Middle frontal gyrus (tissue), 1 donor: Measurements from ENCODE around the gene ECT2L.

ENCODE experiments used
- DNase-seq: peaks from one replicate; pipeline ENCODE4 v3.0.0-alpha.2; 2015; ENCODE audit warnings: low spot score; ENCODE audit errors: extremely low spot score

Gene ECT2L

DNA sequence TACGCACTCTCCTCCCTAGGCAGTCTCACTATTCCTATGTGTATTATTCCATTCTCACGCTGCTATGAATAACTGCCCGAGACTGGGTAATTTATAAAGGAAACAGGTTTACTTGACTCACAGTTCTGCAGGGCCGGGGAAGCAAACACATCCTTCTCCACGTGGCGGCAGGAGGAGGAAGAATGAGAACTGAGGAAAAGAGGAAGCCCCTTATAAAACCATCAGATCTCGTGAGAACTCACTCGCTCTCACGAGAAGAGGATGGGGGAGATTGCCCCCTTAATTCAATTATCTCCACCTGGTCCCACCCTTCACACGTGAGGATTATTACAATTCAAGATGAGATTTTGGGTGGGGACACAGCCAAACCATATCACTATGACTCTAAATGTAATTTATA, 61.9 kb downstream of the ECT2L start:
- no peak for DNase-seq

GRCh38 chr6:138862456-138862855, 66.6 kb downstream of the ECT2L start:
- DNase-seq: no peak

DNA sequence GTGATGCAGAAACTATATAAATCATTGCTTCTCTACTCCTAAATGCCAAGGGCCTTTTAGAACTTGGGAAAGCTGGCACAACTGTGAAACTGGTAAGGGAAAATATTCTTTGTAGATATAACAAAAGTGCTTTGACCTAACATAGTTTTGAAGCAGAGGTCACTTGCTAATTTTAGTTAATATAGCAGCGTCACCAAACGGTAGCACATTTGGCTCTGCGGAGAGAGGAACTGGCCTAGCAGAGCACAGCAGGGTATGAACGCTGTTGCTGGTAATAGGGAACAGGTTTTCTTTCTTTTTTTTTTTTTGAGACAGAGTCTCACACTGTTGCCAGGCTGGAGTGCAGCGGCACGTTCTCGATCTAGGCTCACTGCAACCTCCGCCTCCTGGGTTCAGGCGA, 67.4 kb downstream of the ECT2L start:
- DNase-seq: no peak

- DNase-seq: no peak
These were observed 68.5 kb downstream of the ECT2L start for GRCh38 chr6:138864343-138864890.

DNA sequence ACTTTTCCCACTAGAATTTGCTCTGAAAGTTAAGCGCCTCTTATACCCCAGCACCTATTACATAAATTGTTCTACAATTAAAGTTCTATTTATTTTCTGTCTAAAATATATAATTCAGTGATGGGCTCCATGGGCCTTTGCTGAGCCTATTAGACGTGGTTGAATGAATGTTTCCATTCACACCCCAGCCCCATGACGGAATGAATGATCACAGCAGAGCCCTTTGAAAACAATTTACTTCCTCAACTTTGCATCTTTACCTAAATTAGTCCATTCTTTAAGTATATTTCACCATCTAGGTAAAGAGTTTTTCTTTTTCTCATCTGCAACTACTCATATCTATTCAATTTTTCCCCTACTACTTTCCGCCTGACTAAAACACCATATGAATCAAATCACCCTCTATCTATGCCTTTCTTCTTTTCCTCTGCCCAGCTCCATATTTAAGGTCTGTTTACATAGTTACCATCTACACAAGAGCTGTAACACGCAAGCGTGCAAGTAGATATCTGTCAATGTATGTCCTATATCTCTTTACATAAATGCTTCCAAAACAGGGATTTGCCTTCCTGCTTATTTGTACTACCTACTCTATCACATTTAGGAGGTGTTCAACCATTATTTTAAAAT, 69.7 kb downstream of the ECT2L start:
- DNase-seq: no peak

DNA sequence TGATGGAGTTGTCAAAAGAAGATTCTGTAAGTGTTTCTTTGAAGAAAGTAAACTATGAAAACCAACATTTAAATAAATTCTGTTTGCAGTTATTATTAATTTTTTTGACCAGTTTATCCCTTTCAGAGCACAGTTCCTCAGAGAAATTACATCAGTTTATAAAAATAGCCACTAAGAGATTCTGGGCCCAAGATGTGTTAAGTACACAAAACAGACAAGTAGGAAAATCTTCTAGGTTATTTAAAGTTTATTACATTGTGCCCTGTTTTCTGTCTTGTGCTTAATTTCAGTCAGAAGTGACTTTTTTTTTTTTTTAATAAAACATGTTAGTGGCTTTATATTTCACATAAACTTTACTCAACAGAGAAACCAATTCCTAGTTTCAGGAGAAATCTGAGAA, 72.3 kb downstream of the ECT2L start:
- DNase-seq: no peak

GRCh38 chr6:138869398-138869797, 73.5 kb downstream of the ECT2L start:
- no peak for DNase-seq

DNA sequence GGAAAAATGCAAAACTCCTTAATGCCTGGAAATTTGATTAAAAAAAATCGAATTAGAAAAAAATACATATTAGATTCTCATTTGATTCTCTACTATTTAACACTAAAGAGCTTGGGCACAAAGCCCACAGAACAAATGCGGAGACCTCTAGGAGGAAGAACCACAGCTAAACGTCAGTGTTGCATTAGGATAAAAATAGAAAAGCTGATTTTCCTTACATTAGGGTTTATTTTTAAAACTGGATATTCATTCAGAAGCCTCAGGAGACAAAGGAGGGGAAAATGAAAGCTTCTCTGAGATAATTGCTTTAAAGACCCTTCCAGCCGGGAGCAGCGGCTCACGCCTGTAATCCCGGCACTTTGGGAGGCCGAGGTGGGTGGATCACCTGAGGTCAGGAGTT, 77.3 kb downstream of the ECT2L start:
- no peak for DNase-seq

DNA sequence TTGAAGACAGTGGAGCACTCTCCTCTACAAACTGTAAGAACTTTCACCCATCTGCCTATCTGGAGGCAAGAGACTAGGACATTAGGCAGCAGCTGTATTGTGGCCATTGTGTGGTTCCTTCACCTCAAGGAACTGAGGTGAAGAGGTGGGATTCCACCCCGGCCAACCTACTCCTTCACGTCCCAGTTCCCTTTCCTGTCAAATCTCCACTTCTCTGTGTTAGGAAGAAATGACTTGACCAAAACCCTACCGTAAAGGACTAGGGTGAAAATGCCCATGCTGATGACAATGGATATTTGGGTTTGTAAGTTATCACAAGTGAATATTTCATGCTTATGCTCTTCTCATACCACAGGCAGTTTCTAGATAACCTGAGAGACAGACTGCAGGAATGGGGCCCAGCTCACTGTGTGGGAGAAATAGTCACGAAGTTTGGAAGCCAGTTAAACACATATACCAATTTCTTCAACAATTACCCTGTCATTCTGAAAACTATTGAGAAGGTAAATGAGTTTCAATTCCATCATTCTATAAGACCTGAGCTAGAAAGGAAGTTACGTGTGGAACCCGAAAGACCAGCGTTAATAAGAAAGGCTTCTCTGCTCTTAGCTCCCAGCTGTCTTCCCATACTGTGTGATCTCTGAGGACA, 86.6 kb downstream of the ECT2L start:
- no peak for DNase-seq

GRCh38 chr6:138885156-138885819, 89.4 kb downstream of the ECT2L start:
- no peak for DNase-seq

- no peak for DNase-seq
These were observed 95.5 kb downstream of the ECT2L start for GRCh38 chr6:138891255-138891986.

DNA sequence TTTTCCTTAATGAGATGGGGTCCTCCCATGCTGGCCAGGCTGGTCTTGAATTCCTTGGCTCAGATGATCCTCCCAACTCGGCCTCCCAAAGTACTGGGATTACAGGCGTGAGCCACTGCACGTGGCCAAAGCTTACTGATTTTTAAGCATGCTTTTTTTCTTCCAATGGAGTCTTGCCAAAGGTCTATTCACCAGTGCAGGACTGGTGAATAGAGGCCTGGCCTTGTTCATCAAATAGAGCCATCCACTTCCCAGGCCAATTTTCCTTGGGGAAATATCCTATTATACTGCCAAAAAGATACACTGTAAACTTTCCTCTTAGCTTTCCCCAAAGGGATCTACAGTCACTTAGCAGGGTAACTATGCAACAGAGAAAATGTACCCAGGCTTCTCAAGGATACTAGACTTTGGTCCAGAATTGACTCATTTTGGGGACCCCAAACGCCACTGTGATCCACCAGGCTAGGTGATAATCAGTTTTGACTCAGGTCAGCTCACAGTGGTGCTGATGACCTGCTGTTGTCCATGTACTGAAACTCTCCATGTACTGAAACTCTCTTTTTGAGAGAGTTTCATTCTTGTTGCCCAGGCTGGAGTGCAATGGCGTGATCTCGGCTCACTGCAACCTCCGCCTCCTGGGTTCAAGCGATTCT, 100.3 kb downstream of the ECT2L start:
- no peak for DNase-seq

- no peak for DNase-seq
These were observed 101.1 kb downstream of the ECT2L start for GRCh38 chr6:138897031-138897430.

GRCh38 chr6:138907167-138907566, 111.3 kb downstream of the ECT2L start:
- no peak for DNase-seq

- DNase-seq: no peak
These were observed 113.6 kb downstream of the ECT2L start for GRCh38 chr6:138909511-138909910.

DNA sequence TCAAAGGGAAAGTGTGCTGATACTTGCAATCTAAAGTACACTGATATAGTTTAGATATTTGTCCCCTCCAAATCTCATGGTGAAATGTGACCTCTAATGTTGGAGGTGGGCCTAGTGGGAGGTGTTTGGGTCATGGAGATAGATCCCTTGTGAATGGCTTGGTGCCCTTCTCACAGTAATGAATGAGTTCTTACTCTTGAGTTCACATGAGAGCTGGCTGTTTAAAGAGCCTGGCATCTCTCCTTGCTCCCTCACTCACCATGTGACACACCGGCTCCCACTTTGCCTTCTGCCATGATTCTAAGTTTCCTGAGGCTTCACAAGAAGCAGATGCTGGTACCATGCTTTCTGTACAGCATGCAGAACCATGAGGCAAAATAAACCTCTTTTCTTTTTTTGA, 114.1 kb downstream of the ECT2L start:
- no peak for DNase-seq

GRCh38 chr6:138912308-138912707, 116.4 kb downstream of the ECT2L start:
- DNase-seq: no peak

GRCh38 chr6:138914701-138915100, 118.8 kb downstream of the ECT2L start:
- DNase-seq: no peak

GRCh38 chr6:138920906-138921305, 125.0 kb downstream of the ECT2L start:
- no peak for DNase-seq

DNA sequence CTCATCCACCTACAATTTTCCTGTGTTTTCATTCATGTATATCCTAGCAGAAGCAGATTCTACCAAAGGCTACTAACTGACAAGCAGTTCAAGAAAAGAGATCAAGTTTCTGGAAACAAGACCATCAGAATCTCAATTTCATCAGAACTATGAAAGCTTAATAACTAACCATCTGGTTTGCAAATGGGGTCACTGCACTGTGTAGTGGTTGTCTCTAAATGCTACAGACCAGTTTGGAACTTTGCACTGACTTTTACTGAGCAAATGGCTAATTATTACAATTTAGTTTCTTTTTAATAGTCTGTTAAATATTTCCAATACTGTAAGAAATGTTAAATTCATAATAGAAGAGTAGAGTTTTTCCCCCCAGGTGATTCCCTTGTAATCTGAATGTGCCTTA, 127.7 kb downstream of the ECT2L start:
- no peak for DNase-seq

- no peak for DNase-seq
These were observed 129.9 kb downstream of the ECT2L start for GRCh38 chr6:138925806-138926205.
